Esophagus muscularis mucosa (tissue), 4 donors: ENCODE measurements around the gene ARHGAP12. TPM values are rescaled to one million over a fixed set of nuclear protein-coding genes. Genes with fewer than 3 reads are reported as not detected.
"Not testable (repeated sequence)": the region's sequence is repeated elsewhere in the genome, so short reads cannot be mapped to it uniquely, and the experiment has no call there.

Experiments
- DNase-seq: peaks from one replicate; pipeline ENCODE4 v3.0.0-alpha.2; 2017; ENCODE audit errors: extremely low spot score
- H3K27ac ChIP-seq, 4 donors: fragments of 200-600 bp; sonication (generic); replicated peaks in 1 of 4; 1 replicate in 3 of 4; 2 replicates in 1 of 4; pipeline ENCODE4 v1.5.1; 2016 to 2019; ENCODE audit warnings: mild to moderate bottlenecking in 1 of 4
- H3K27me3 ChIP-seq, 4 donors: fragments of 200-600 bp; sonication (generic); one replicate each; pipeline versions ENCODE4 v1.5.1 to v1.6.0; 2016 to 2019
- H3K36me3 ChIP-seq, 4 donors: fragments of 200-600 bp; sonication (generic); one replicate each; pipeline ENCODE4 v1.5.1; 2016 to 2019
- H3K4me1 ChIP-seq, 4 donors: fragments of 200-600 bp; sonication (generic); one replicate each; pipeline ENCODE4 v1.5.1; 2016 to 2019
- H3K4me3 ChIP-seq, 4 donors: fragments of 200-600 bp; sonication (generic); 1 replicate in 2 of 4; 2 replicates in 2 of 4; pipeline ENCODE4 v1.5.1; 2016 to 2019; ENCODE audit warnings: mild to moderate bottlenecking in 4 of 4, moderate library complexity in 1 of 4
- H3K9me3 ChIP-seq, 4 donors: fragments of 200-600 bp; sonication (generic); 1 replicate in 3 of 4; 2 replicates in 1 of 4; pipeline ENCODE4 v1.5.1; 2016 to 2019
- CTCF ChIP-seq, 3 experiments: fragments of 200-600 bp in 2 of 3; fragments of 450-650 bp in 1 of 3; sonication (generic) in 2 of 3; IDR thresholded peaks; one replicate each; pipeline ENCODE4 v1.5.1; 2017 to 2019; ENCODE audit warnings: antibody characterized with exemption in 3 of 3, mild to moderate bottlenecking in 2 of 3, moderate library complexity in 1 of 3
- EP300 ChIP-seq: sonication (generic); formaldehyde crosslinking; IDR thresholded peaks from one replicate; pipeline ENCODE4 v1.6.1; 2017; ENCODE audit warnings: antibody characterized with exemption
- POLR2A ChIP-seq: fragments of 450-650 bp; IDR thresholded peaks from one replicate; pipeline ENCODE4 v1.6.1; 2017; ENCODE audit warnings: antibody characterized with exemption, moderate library complexity, mild to moderate bottlenecking, low read depth
- POLR2AphosphoS5 ChIP-seq, 2 donors: sonication (generic); formaldehyde crosslinking; IDR thresholded peaks; one replicate each; pipeline ENCODE4 v1.6.1; 2017; ENCODE audit warnings: antibody characterized with exemption in 2 of 2
- WGBS: methylation state at CpG from one replicate; pipeline ENCODE4 v1.1.5; 2018; 5-methylcytosine and 5-hydroxymethylcytosine counted together
- intact Hi-C: fragments of 100-400 bp; cut with DNase I; formaldehyde crosslinking; loops from one replicate; pipeline ENCODE4 v1.15.1; 2023
- total RNA-seq, 4 donors: library from RNA; depleted of rRNA; stranded (reverse); fragments of >200 nt; gene quantifications; one replicate each; pipeline versions ENCODE4 v1.1.0 to v1.2.1, GENCODE V29; 2016

The ARHGAP12 gene
- total RNA-seq, 4 donors from 2014 or later = 25.6 to 48.2 (median 35.8) TPM

- TF ChIP-seq POLR2AphosphoS5 (IDR thresholded peaks at IDR 0.05) = no peak
- TF ChIP-seq POLR2A = no peak
- no peak for TF ChIP-seq CTCF (IDR thresholded peaks at IDR 0.05)
- no peak for TF ChIP-seq EP300
- Histone ChIP-seq H3K9me3 (no peaks in the 10 kb centered on the region), H3K36me3 (peaks cover 0 to 8% (median 1%) of the 10 kb centered on the region in 4 donors), H3K27me3 (no peaks in the 10 kb centered on the region), H3K4me3 (no peak overlapping the region), H3K4me1 (peaks cover 0 to 19% (median 12%) of the 10 kb centered on the region in 4 donors), H3K27ac (no peak overlapping the region)
- no peak for DNase-seq
- intact Hi-C loops = no loop called here
- 83% methylated on average over 5 of the region's 5 CpGs for WGBS
Measured at GRCh38 chr10:31906039-31906438, 22.6 kb downstream of the ARHGAP12 start.

- Histone ChIP-seq H3K27me3 (no peaks in the 10 kb centered on the region), H3K36me3 (peaks cover 0 to 8% (median 3%) of the 10 kb centered on the region in 4 donors), H3K9me3 (no peaks in the 10 kb centered on the region), H3K4me3 (no peak overlapping the region), H3K4me1 (peaks cover 0 to 19% (median 12%) of the 10 kb centered on the region in 4 donors), H3K27ac (no peak overlapping the region)
- DNase-seq = no peak
- no peak for TF ChIP-seq CTCF (IDR thresholded peaks at IDR 0.05)
- TF ChIP-seq EP300 = no peak
- TF ChIP-seq POLR2A = no peak
- TF ChIP-seq POLR2AphosphoS5 (IDR thresholded peaks at IDR 0.05) = no peak
- WGBS = 83% methylated on average over 1 of the region's 1 CpG
- intact Hi-C loops = no loop called here
Measured at GRCh38 chr10:31905586-31905985, 23.0 kb downstream of the ARHGAP12 start.

DNA sequence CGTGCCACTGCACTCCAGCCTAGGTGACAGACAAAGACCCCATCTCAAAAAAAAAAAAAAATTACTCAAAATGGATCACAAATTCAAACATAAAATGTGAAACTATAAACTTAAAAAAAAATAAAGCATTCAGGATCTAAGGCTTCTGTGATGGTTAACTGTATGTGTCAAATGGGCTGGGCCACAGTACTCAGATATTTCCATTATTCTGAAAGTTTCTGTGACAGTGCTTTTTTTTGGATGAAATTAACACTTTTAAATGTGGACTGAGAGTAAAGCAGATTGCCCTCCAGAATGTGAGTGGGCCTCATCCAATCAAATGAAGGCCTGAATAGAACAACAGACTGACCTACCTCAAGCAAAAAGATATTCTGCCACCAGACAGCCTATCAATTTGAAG lies 26.0 kb downstream of the ARHGAP12 start:
- WGBS = 96% methylated on average over 1 of the region's 1 CpG
- TF ChIP-seq POLR2AphosphoS5 (IDR thresholded peaks at IDR 0.05) = no peak
- TF ChIP-seq POLR2A = no peak
- no peak for TF ChIP-seq EP300
- TF ChIP-seq CTCF (IDR thresholded peaks at IDR 0.05) = no peak
- H3K4me3 ChIP-seq = no peak overlapping the region
- H3K27ac ChIP-seq = no peak overlapping the region
- H3K9me3 ChIP-seq = no peaks in the 10 kb centered on the region
- intact Hi-C loops = no loop called here
- peaks cover 8 to 15% (median 11%) of the 10 kb centered on the region in 4 donors for H3K4me1 ChIP-seq
- DNase-seq = no peak
- peaks cover 0 to 6% (median 0%) of the 10 kb centered on the region in 4 donors for H3K36me3 ChIP-seq
- no peaks in the 10 kb centered on the region for H3K27me3 ChIP-seq

DNA sequence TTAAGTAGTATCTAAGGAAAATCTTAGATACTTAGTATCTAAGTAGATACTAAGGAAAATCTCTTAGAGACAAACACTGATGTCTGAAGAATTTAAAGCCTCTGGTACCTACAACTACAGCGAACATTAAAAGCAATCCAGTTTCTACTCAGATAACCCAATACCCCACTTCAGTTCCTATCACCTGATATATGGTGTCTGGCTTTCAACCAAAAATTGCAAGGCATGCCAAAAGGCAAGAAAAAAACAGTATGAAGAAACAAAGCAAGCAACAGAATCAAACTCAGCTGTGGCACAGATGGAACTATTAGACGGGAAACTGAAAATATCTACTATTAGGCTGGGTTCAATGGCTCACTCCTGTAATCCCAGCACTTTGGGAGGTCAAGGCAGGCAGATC lies 31.1 kb downstream of the ARHGAP12 start:
- peaks cover 0 to 3% (median 0%) of the 10 kb centered on the region in 4 donors for H3K36me3 ChIP-seq
- 77% methylated on average over 2 of the region's 2 CpGs for WGBS
- no peak for TF ChIP-seq POLR2AphosphoS5 (IDR thresholded peaks at IDR 0.05)
- peak overlapping the region in 1 of 4 donors; percentile 19 for H3K27ac ChIP-seq
- H3K4me1 ChIP-seq = peaks cover 15 to 23% (median 17%) of the 10 kb centered on the region in 4 donors
- intact Hi-C loops = no loop called here
- no peak for DNase-seq
- no peak overlapping the region for H3K4me3 ChIP-seq
- H3K9me3 ChIP-seq = no peaks in the 10 kb centered on the region
- no peaks in the 10 kb centered on the region for H3K27me3 ChIP-seq

DNA sequence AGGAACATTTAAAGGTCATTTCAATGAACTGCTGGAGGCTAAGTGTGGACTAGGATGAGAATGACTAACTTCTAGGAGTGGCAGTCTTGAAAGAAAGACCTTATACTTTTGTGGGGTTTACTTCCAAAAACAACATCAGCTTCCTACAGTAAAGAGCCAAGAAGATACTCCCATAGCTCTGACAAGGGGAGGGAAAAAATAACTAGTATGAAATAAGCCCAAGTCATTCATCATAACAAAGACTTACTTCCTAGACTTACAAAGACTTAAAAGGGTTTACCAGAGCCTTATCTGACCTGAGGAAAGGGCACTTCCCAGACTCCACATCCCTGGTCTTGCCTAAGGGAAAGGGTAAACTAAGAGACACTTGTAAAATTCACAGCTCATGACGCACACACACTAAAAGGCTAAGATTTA lies 31.7 kb downstream of the ARHGAP12 start:
- H3K27ac ChIP-seq = peak overlapping the region in 1 of 4 donors; percentile 19
- no peaks in the 10 kb centered on the region for H3K9me3 ChIP-seq
- WGBS = 80% methylated on average over 1 of the region's 1 CpG
- no peaks in the 10 kb centered on the region for H3K27me3 ChIP-seq
- H3K4me1 ChIP-seq = peaks cover 15 to 23% (median 17%) of the 10 kb centered on the region in 4 donors
- no peak for TF ChIP-seq POLR2A
- no peak for TF ChIP-seq POLR2AphosphoS5 (IDR thresholded peaks at IDR 0.05)
- TF ChIP-seq EP300 = no peak
- TF ChIP-seq CTCF (IDR thresholded peaks at IDR 0.05) = no peak
- no peak overlapping the region for H3K4me3 ChIP-seq
- H3K36me3 ChIP-seq = peaks cover 0 to 3% (median 0%) of the 10 kb centered on the region in 4 donors
- DNase-seq = no peak
- intact Hi-C loops = no loop called here

DNA sequence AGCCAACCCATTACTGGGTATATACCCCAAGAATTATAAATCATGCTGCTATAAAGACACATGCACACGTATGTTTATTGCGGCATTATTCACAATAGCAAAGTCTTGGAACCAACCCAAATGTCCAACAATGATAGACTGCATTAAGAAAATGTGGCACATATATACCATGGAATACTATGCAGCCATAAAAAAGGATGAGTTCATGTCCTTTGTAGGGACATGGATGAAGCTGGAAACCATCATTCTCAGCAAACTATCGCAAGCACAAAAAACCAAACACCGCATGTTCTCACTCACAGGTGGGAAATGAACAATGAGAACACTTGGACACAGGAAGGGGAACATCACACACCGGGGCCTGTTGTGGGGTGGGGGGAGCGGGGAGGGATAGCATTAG lies 32.9 kb downstream of the ARHGAP12 start:
- peaks cover 15 to 23% (median 17%) of the 10 kb centered on the region in 4 donors for H3K4me1 ChIP-seq
- H3K27me3 ChIP-seq, H3K4me3 ChIP-seq, H3K27ac ChIP-seq, DNase-seq, intact Hi-C loops, H3K9me3 ChIP-seq, H3K36me3 ChIP-seq: not testable (repeated sequence)
- WGBS = 91% methylated on average over 6 of the region's 6 CpGs
